ENCODE data around the gene FAIM2.

The FAIM2 gene

DNA sequence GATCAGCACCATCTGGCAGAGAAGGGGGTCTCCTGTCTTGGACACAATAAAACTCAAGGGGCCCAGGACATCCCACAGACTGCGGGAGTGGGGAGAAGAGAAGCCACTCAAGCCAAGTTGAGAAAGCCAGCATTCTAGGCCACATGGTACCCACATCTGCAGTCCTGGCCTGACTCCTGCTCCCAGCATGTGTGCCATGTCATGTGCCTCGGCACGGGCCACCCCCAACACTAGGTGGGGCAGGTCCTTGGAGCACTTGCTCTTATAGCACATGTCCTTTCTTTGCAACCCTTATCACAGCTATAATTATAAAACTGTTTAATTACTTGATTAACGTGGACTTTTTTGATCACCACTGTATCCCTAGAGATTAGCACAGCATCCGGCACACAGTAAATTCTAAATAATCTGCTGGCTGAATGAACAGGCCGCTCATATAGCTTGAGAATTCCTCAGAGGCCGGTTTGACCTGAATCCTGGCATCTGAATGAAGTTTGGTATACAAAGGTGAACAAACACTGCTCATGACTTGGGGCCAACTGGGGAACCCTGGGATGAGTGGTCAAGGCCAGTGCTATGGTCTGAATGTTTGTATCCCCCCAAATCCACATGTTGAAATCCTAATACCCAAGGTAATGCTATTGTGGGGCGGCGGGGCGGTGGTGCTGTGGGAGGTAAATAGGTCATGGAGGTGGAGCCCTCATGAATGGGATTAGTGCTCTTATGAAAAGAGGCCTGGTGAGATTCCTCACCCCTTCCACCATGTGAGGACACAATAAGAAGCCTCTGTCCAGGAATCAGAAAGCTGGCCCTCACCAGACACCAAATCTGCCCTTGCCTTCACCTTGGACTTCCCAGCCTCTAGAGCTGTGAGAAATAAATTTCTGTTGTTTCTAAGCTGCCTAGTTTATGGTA, 82.1 kb downstream of the FAIM2 start:
- FAIRE-seq: no peak

DNA sequence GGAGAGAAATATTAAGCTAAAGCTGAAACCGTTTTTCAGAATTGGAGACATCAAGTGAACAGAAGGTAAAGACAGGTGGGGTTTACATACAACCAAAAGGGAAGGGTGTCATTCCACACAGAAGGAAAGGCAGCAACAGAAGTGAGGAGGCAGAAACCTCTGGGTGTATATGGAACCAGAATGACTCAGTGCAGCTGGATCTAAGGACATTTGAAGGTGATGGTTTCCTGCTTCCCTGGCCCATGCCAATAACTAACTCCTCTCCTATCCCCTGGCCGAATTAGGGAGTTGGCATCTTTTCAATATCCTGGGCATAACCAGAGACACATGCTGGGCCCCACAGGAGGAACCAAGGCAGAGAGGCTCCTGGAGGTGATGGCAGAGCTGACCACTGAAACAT, 83.9 kb downstream of the FAIM2 start:
- no peak for FAIRE-seq

DNA sequence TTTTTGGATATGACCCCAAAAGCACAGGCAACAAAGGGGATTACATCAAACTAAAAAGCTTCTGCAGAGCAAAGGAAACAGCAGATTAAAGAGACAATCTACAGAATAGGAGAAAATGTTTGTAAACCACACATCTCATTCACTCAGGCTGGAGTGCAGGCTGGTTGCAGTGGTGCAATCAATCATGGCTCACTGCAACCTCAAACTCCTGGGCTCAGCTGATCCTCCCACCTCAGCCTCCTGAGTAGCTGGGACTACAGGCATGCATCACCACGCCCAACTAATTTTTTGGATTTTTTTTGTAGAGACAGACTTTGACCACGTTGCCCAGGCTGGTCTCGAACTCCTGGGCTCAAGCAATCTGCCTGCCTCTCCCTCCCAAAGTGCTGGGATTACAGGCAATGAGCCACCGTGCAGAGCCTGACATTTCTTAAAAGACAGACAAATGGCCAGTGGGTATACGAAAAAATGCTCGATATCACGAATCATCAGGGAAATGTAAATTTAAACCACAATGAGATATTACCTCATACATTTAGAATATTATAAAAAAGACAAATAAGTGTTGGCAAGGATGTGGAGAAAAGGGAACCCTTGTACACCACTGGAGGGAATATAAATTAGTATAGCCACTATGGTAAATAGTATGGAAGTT, 85.3 kb downstream of the FAIM2 start:
- FAIRE-seq: no peak
